ENCODE measurements around the gene FAF1. TPM values are rescaled to one million over a fixed set of nuclear protein-coding genes. Genes with fewer than 3 reads are reported as not detected.

The FAF1 gene
- total RNA-seq, 4 donors from 2014 or later = 33.8 to 55.8 (median 45.6) TPM

Other genes starting within 250 kb of the FAF1 start
- 10 to 100 TPM; 10.1 to 20.0 (median 16.2) TPM for gene CDKN2C, start 10.0 kb upstream of the FAF1 start, total RNA-seq
- not detected for gene C1orf185, start 142.0 kb upstream of the FAF1 start, total RNA-seq

Data from lower leg skin (tissue), 4 donors.